ENCODE data around the gene GYPB. TPM values are rescaled to one million over a fixed set of nuclear protein-coding genes. Genes with fewer than 3 reads are reported as not detected.
"Not testable (repeated sequence)": the region's sequence is repeated elsewhere in the genome, so short reads cannot be mapped to it uniquely, and the experiment has no call there.

Gene GYPB
- total and polyA plus RNA-seq, 4 donors = 1.7 to 44.1 (median 11.0) TPM; not detected in 1

DNA sequence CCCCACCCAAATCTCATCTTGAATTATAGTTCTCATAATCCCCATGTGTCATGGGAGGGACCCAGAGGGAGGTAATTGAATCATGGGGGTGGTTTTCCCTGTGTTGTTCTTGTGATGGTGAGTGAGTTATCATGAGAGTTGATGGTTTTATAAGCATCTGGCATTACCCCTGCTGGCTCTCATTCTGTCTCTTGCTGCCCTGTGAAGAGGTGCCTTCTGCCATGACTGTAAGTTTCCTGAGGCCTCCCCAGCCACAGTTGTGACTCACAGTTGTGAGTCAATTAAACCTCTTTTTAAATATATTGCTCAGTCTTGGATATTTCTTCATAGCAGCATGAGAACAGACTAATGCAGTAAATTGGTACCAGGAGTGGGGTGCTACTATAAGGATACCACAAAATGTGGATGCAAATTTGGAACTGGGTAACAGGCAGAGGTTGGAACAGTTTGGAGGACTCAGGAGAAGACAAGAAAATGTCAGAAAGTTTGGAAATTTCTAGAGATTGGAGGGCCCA, 67.7 kb downstream of the GYPB start:
- not testable (repeated sequence) for DNase-seq (ENCODE audit: low read depth in 4 of 6, low spot score in 6 of 6); H3K4me3 ChIP-seq (ENCODE audit: low read depth, low read length)

GRCh38 chr4:143950967-143951366, 68.2 kb downstream of the GYPB start:
- H3K4me3 ChIP-seq (ENCODE audit: low read depth, low read length); H3K9me3 ChIP-seq (ENCODE audit: control insufficient read depth, insufficient read depth, low read length); H3K27me3 ChIP-seq (ENCODE audit: control insufficient read depth, insufficient read depth, low read length); DNase-seq (ENCODE audit: low read depth in 4 of 6, low spot score in 6 of 6); H3K36me3 ChIP-seq (ENCODE audit: control insufficient read depth, insufficient read depth, low read length); H3K4me1 ChIP-seq (ENCODE audit: control insufficient read depth, insufficient read depth, low read length); H3K27ac ChIP-seq (ENCODE audit: low read depth, low read length): not testable (repeated sequence)
- 98% methylated on average over 4 of the region's 4 CpGs for WGBS (ENCODE audit: insufficient coverage)

More for the DNA sequence above, 67.7 kb downstream of the GYPB start:
- H3K36me3 ChIP-seq (ENCODE audit: control insufficient read depth, insufficient read depth, low read length); H3K4me1 ChIP-seq (ENCODE audit: control insufficient read depth, insufficient read depth, low read length); H3K27ac ChIP-seq (ENCODE audit: low read depth, low read length); H3K9me3 ChIP-seq (ENCODE audit: control insufficient read depth, insufficient read depth, low read length); H3K27me3 ChIP-seq (ENCODE audit: control insufficient read depth, insufficient read depth, low read length): not testable (repeated sequence)

DNA sequence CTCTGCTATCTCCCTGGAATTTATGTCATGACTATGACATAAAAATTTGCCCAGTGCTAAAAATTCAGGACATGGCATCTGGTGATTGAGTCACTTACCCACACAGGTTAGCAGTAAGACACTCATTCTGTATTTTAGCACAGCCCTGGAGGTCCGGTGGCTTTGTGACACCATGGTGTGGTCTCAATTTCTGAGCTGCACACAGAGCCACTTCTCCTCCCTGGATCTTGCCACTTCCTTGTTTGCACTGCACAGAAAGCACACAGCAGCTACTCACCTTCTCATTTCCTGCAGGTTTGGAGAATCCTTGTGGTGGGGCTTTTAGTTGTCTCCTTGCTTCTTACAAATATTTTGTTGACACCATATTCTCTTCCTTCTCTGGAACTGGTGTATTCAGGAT, 69.0 kb downstream of the GYPB start:
- H3K9me3 ChIP-seq (ENCODE audit: control insufficient read depth, insufficient read depth, low read length); H3K36me3 ChIP-seq (ENCODE audit: control insufficient read depth, insufficient read depth, low read length); DNase-seq (ENCODE audit: low read depth in 4 of 6, low spot score in 6 of 6); H3K27me3 ChIP-seq (ENCODE audit: control insufficient read depth, insufficient read depth, low read length); H3K27ac ChIP-seq (ENCODE audit: low read depth, low read length); H3K4me1 ChIP-seq (ENCODE audit: control insufficient read depth, insufficient read depth, low read length); H3K4me3 ChIP-seq (ENCODE audit: low read depth, low read length): not testable (repeated sequence)
- 0% methylated on average over 1 of the region's 1 CpG for WGBS (ENCODE audit: insufficient coverage)

GRCh38 chr4:143947493-143947892, 71.7 kb downstream of the GYPB start:
- no CpG with 5 or more reads among the region's 1 CpG for WGBS (ENCODE audit: insufficient coverage)

More at GRCh38 chr4:143947493-143947892, 71.7 kb downstream of the GYPB start:
- not testable (repeated sequence) for H3K36me3 ChIP-seq (ENCODE audit: control insufficient read depth, insufficient read depth, low read length); H3K4me1 ChIP-seq (ENCODE audit: control insufficient read depth, insufficient read depth, low read length); H3K27ac ChIP-seq (ENCODE audit: low read depth, low read length); H3K27me3 ChIP-seq (ENCODE audit: control insufficient read depth, insufficient read depth, low read length); H3K4me3 ChIP-seq (ENCODE audit: low read depth, low read length); H3K9me3 ChIP-seq (ENCODE audit: control insufficient read depth, insufficient read depth, low read length); DNase-seq (ENCODE audit: low read depth in 4 of 6, low spot score in 6 of 6)

Other genes starting within 250 kb of the GYPB start
- gene GYPE, start 113.8 kb downstream of the GYPB start, total RNA-seq = 1 to 10 TPM; 1.2 to 3.0 TPM
- 1 to 10 TPM; 2.7 to 2.9 TPM for gene GYPE, start 113.8 kb downstream of the GYPB start, polyA plus RNA-seq (ENCODE audit: insufficient read length in 2 of 2)
- 10 to 100 TPM in 1 of 2 donors, 1 to 10 TPM in 1; 9.9 to 27.3 TPM for gene GYPA, start 121.3 kb upstream of the GYPB start, total RNA-seq
- 1 to 10 TPM; 2.6 to 3.5 TPM for gene GYPA, start 121.3 kb upstream of the GYPB start, polyA plus RNA-seq (ENCODE audit: insufficient read length in 2 of 2)